Ramos (cell line): ENCODE data around the gene AATK.

ENCODE experiments used
- in situ Hi-C: fragments of 300-500 bp; cut with MboI; formaldehyde crosslinking; loops from one replicate; pipeline ENCODE4 v1.14.3; 2022; ENCODE audit warnings: low sequenced_read_pairs; ENCODE audit not compliant: unreplicated experiment

Gene AATK

DNA sequence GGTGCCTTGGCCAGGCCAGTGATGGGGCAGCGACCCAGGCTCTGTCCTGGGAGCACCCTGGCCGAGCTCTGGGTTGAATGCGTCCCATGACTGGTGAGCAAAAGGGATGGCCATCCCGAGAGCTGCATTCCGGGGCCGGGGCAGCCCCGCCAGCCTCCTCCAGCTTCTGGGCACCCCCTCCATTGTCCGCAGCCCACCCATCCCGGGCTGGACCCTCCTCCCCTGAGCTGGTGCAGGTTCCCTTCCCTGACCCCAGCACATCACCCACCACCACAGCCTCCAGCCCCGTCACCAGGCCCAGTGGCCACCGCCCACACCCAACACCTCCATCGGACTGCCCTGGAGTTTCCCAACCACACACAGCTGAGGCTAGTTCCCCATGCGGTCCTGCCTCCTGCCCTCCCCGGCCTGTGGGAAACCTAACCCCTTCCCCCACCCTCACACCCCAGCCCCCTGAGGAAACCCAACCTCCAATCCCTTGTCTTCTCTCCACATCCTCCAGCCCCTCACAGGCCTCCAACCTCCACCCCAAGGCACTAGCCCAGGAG is 17.0 kb downstream of the AATK start:
- in situ Hi-C loops, result loop anchor here (10.0 kb wide), 1 partner anchor 96 kb away; no protein-coding TSS in a partner anchor

- in situ Hi-C loops, result loop anchor here (10.0 kb wide), 1 partner anchor 96 kb away; no protein-coding TSS in a partner anchor
Observed at GRCh38 chr17:81148571-81148970, 17.4 kb downstream of the AATK start.

DNA sequence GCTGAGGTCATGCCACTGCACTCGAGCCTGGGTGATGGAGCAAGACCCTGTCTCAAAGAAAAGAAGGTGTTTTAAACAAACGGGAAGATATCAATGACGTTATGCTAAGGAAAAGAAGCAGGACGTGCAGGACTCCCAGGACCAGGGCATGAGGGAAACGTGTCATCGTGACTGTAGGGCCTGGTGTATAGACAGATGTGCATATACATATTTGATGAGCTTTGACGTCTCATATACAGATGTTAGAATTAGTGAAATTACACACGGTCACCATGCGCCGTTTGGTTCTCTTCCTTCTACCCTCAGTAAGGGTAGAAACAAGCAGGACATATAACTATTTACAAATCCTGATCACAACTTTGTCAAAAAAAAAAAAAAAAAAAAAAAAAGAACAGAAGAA is 18.3 kb downstream of the AATK start:
- in situ Hi-C loops, result loop anchor here (10.0 kb wide), 1 partner anchor 97 kb away; no protein-coding TSS in a partner anchor

GRCh38 chr17:81146208-81146607 is 19.8 kb downstream of the AATK start:
- in situ Hi-C loops, result loop anchor here (10.0 kb wide), 1 partner anchor 99 kb away; no protein-coding TSS in a partner anchor

- in situ Hi-C loops, result loop anchor here (10.0 kb wide), 1 partner anchor 100 kb away; no protein-coding TSS in a partner anchor
Observed at GRCh38 chr17:81144423-81144781, 21.6 kb downstream of the AATK start.

- in situ Hi-C loops, result loop anchor here (10.0 kb wide), 1 partner anchor 101 kb away; no protein-coding TSS in a partner anchor
Observed at GRCh38 chr17:81143717-81144422, 22.2 kb downstream of the AATK start.

- in situ Hi-C loops, result loop anchor here (10.0 kb wide), 1 partner anchor 102 kb away; no protein-coding TSS in a partner anchor
Observed at GRCh38 chr17:81143200-81143527, 22.9 kb downstream of the AATK start.

DNA sequence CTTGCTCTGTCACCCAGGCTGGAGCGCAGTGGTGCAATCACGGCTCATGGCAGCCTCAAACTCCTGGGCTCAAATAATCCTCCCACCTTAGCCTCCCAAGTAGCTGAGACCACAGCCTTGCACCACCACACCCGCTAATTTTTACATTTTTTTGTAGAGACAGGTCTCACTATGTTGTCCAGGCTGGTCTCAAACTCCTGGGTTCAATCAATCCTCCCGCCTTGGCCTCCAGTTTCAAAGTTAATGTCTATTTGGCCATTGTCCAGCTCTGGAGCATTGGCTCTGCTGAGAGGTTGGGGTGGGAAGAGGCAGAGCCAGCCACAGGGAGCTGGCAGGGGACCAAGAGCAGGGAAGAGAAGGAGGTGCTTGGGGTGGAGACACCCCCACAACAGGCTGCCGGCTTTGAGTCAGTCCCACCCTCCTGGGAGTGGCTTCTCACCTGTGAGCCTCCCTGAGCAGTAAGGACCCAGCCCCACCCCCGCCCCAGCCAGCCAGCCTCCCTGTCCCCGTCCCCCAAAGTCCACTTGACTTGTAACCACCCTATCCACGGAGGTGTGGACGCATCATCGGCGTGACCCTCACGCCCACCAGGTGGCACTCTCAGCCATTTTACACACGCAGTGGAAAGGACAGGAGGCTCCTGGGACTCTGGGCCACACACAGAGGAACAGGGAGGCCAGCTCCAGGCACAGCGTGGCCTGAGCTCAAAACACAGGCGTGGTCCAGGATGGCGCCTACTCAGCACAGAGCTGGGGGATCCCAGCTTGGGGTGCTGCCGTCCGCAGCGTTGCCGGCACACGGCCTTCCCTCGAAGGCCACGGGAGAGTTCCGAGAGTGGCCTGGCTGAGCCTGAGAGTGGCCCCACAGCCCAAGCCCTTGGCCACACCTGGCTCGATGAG is 23.5 kb downstream of the AATK start:
- in situ Hi-C loops, result loop anchor here (10.0 kb wide), 1 partner anchor 102 kb away; no protein-coding TSS in a partner anchor

GRCh38 chr17:81140695-81141094 is 25.3 kb downstream of the AATK start:
- in situ Hi-C loops, result loop anchor here (10.0 kb wide), 1 partner anchor 104 kb away; no protein-coding TSS in a partner anchor

- in situ Hi-C loops, result loop anchor here (10.0 kb wide), 1 partner anchor 105 kb away; no protein-coding TSS in a partner anchor
Observed at GRCh38 chr17:81140018-81140417, 26.0 kb downstream of the AATK start.

- in situ Hi-C loops, result no loop called here
Observed at GRCh38 chr17:81139428-81139827, 26.6 kb downstream of the AATK start.

DNA sequence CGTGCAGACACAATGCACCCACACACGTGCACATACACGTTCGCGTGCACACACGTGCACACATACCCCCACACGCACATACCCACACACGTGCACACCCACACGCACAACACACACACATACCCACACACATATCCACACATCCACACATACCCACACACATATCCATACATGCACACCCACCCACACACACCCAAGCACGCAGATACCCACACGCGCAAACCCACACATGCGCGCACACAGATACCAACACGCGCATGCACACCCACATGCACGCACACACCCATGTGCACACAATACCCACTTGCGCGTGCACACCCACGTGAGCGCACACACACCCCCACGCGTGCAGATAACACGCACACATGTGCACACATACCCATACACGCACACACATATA is 27.5 kb downstream of the AATK start:
- in situ Hi-C loops, result no loop called here

- in situ Hi-C loops, result no loop called here
Observed at GRCh38 chr17:81138083-81138482, 27.9 kb downstream of the AATK start.

DNA sequence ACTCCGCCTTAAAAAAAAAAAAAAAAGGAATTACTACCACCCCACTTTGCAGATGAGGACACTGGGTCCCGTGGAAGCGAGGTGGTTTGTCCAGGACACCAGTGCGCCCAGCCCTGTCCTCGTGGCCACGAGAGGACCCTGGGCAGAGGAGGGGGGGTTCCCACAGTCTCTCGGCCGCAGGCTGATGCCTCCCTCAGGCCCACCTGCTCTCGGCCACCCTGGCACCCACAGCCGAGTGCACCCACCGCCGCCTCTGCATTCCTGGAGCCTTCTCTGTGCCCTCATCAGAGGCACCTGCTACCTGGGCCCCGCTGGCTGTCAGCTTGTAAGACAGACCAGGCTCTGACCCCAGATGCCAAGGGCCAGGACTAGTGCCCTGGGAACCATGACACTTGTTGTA is 28.8 kb downstream of the AATK start:
- in situ Hi-C loops, result no loop called here

GRCh38 chr17:81136366-81136765 is 29.7 kb downstream of the AATK start:
- in situ Hi-C loops, result no loop called here

- in situ Hi-C loops, result no loop called here
Observed at GRCh38 chr17:81135505-81136278, 30.3 kb downstream of the AATK start.

- in situ Hi-C loops, result no loop called here
Observed at GRCh38 chr17:81134064-81134781, 31.8 kb downstream of the AATK start.

- in situ Hi-C loops, result no loop called here
Observed at GRCh38 chr17:81132770-81133723, 33.0 kb downstream of the AATK start.
